ENCODE measurements around the gene TMEM151A. TPM values are rescaled to one million over a fixed set of nuclear protein-coding genes. Genes with fewer than 3 reads are reported as not detected.

TMEM151A gene
- polyA plus RNA-seq = 6.2 and 8.1 TPM in 2 replicates

DNA sequence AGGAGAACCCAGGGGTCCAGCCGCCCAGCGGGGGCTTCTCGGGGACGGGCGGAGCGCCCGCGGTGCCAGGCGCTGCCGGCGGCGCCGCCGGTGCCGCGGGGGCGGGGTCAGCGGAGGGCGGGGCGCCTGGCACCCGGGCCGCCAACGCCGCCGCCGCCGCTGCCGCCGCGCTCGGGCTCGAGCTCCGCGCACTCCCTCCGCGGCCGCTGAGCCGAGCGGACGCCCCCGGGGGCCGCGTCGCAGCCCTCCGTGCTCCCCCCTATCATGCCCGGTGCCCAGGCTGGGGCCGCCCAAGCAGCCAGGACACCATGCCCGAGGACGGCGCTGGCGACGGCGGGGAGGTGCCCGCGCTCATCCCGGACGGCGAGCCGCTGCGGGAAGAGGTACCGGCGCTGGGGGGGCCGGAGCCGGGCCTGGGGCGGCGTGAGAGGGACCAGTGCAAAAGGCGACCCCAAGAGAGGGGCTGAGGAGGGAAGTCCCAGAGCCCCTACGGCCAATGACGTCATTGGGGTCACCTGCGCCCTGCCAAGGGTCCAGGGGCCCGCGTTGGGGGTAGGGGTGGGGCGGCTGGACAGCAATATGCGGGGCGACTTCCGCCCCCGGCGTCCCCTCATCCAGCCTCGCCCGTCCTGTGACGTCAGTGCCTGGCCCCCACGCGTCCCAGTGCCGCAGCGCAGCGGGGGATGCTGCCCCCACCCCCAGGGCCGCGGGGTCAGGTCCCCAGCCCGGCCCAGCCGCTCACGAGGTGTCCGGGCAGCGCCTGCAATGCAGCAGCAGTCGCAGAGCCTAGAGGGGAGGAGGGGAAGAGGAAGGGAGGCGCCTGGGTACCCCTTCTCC, at the start of gene TMEM151A:
TSS of gene TMEM151A (plus strand) at position 189 of the 837 bp plus-strand sequence. CDS start at position 309, 120 bp downstream.

DNA sequence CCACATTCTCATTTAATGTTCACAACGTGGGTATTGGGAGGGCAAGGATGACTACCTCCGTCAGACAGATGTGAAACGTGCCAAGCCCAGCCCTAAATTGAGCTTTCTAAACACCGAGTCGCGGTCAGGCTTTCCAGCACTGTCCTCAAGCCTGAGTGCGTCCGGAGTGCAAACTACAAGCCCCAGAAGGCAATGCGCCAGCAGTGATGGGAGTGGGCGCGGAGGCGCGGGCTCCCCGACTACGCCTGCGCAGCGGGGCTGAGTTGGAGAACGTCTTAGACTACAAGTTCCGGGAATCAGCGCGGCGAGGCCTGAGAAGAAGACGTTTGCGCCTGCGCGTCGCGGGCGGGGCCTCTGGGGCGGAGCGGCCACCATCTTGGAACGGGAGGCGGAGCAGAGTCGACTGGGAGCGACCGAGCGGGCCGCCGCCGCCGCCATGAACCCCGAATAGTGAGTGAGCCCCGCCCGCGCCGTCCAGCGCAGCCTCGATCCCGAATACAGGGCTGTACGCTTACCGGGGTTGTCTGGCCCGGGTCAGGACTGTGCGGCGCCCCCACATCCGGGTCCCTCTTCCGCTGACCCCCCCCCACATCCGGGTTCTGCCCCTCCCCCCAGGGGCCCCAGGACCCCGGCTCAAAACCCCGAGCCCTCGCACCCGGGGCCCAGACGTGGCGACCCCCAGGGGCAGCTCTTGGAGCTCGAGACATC, 23.3 kb upstream of the TMEM151A start, which contains the start of gene RAB1B:
TSS of gene RAB1B (plus strand) at position 396 of the 708 bp plus-strand sequence. CDS start at position 437, 41 bp downstream.

DNA sequence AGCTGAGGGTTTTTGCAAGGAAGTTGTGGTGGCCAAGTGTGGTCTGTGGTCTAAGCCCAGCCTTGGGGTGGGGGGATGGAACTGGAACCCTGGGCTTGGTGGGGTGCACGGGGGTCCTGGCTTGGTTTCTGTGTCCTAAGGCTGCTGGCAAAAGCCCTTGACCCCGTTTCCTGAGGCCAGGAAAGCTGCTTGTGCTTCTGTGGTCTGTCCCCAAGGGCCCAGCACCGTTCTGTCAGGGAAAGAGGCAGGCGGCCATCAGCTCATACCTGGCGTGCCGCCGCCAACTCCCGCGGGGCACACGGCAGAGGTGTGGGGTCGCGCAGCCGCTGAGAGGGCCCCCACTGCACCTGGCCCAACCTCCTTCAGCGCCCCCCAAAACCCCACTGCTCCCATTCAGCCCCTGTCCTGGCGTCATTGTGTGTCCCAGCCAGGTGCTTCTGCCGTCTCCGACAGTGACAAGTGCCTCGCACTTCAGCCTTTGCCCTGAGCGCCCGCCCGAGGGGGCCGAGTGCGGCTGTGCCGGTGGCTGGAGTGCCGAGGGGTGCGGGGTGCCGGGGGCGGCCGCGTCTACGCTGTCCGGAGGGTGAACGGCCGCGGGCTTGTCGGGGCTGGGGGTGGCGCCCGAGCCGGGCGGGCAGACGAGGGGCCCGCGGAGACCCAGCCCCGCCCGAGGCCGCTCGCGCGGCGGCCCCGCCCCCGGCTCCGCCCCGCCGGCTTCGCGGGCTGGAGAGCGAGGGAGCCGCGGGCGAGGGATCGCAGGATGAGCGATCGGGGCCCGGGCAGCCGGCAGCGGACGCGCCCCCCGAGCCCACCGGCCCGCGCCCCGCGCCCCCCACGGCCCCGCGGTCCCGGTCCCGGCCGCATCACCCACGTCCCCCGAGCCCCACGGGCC, 14.0 kb upstream of the TMEM151A start, which contains the start of gene CNIH2:
TSS of gene CNIH2 (plus strand) at position 705 of the 892 bp plus-strand sequence. CDS start 282 bp downstream, outside the sequence.

DNA sequence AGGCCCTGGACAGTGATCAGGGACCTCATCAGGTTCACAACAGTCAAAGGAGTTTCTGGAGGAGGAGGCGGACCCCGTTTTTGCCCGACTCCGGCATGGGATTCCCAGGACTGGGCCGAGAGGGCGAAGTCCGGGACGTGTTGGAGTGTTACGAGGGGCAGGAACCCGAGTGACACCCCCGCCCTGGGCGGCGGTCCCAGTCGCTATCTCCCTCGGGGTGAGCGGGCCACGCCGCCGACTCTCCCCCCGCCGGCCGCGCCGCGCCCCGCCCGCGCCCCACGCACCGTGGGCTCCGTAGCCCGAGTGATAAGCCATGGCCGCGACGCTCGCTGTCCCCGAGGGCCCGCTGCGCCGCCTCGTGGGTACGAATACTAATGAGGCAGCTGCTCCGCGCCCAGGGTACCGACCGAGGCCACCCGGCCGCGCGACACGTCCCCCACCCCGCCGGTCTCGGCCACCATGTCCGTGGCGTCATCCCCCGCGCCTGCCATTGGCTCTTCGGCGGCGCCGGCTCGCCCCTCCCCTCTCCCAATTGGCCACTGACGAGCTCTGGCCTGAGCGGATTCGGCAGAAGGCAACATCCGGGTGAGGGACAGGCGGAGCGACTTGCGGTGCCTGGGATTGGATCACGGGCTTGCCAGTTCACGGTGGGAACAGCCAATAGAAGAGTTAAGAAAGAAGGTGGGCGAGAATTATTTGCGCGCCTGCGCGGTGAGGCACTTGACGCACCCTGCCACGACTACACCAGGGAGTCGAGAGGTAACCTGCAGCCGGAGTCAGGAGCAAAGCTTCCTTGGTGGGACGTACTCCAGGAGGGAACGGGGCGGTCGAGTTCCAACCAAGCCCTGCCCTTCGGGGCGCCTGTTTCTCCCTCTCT, 2.8 kb upstream of the TMEM151A start, which contains the start of gene YIF1A:
TSS of gene YIF1A (minus strand) at position 473 of the 877 bp plus-strand sequence. CDS start at position 315, 158 bp downstream.

DNA sequence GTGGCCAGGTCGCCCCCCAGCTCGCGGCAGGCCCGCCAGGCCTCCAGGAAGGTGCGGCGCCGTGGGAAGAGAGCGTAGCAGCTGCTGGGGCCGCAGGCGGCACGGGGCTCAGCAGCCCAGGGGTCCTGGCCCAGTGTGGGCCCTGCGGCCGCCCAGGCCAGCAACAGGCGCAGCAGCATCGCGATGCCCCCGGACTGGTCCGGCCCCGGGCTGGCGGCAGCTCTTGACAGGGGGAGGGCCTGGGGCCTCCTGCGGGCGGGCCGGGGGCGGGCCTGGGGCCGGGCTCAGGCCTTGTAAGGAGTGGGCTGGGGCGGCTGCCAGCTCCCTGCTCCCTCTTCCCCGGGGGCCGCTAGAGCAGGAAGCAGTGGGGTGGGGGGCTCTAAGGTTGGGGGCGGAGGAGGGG, 25.2 kb downstream of the TMEM151A start, which contains the start of gene CD248:
TSS of gene CD248 (minus strand) at position 196 of the 403 bp plus-strand sequence. CDS start at position 179, 17 bp downstream.

DNA sequence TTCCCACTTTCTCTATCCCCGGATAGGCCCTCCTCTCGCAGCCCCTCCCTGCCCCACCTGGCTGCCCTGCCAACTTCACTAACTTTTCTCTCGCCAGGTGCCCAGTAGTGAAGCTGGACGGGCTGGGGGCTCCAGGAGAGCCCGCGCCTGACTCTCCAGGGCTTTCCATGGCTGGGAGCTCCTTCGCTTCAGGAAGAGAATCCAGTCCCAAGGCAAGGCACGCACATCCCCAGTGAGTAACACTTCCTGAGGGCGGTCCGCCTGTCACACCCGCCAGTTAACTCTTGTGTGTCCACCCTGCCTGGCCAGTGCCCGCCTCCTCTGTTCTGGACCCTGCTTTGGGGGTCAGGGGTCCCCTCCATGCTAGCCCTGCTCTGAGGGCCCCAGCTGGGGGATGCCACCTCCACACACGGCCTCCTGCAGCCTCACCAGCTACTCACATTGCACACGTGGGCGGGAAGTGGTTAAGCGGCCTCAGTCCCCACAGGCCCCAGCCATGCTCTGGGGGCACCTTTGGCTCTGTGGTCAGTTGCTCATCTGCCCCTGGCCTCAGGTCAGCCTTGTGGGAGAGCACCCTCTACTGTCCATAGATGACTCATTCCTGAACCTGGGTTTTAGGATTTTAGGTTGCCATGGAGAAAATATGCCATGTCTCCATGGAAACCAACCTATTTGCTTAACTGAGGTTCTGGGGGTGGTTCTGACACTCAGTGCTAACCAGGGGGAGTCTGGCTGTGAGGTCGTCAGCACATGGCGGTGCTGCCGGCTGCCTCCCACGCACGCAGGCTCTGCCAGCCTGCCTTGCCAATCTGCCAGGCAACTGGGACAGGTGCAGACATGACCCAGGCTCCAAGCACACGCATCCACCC, 44.8 kb downstream of the TMEM151A start, which contains the start of gene RIN1:
TSS of gene RIN1 (minus strand) at position 201 of the 869 bp plus-strand sequence. CDS start at position 169, 32 bp downstream.

DNA sequence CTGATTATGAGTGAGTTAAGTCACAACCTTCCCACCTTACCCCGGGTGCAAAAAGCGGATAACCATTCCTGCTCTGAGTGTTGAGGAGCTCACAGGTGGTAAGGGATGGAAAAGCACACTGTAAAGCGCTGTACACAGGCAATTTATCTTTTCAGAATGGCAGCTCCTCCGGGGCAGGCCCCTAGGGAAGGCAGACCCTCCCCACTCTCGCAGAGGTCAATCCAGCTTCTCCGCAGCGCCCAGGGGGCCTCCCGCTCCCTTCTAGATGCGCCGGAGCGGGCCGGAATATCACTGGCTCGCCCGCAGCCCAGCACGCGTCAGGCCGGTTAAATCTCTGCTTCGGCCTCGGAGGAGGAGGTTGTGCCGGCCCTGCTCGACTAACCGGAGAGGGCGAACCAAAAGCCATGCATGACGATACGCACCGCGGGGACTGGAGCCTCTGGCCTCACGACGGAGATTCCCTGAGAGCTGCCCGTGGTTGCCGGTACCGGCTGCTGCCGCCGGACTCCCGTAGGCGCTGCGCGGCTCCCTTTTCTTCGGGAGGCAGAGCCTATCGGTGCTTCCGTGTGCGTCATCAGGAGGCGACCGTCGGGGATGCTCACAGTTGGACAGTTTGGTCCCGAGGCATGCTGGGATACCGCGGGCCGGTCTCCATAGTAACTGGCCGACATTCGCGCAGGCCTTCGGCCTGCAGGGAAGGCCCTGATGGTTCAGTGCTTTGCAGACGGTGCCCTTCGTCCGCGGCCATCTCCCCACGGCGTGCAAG, 53.0 kb downstream of the TMEM151A start, which contains the start of gene BRMS1:
TSS of gene BRMS1 (minus strand) at position 555 of the 766 bp plus-strand sequence. CDS start 2,870 bp downstream, outside the sequence.

Other genes starting within 250 kb of the TMEM151A start
- gene GAL3ST3, start 242.7 kb upstream of the TMEM151A start, polyA plus RNA-seq = 8.7 and 19.5 TPM in 2 replicates
- gene SF3B2, start 239.5 kb upstream of the TMEM151A start, polyA plus RNA-seq = 63.3 and 67.3 TPM in 2 replicates
- gene PACS1, start 221.6 kb upstream of the TMEM151A start, polyA plus RNA-seq = 1.0 and 2.4 TPM in 2 replicates
- gene KLC2, start 34.2 kb upstream of the TMEM151A start, polyA plus RNA-seq = 2.0 and 2.2 TPM in 2 replicates
- gene RAB1B, start 23.3 kb upstream of the TMEM151A start, polyA plus RNA-seq = 12.7 and 16.6 TPM in 2 replicates
- gene CNIH2, start 13.7 kb upstream of the TMEM151A start, polyA plus RNA-seq = 5.1 and 9.1 TPM in 2 replicates
- 11.5 and 12.7 TPM in 2 replicates for gene YIF1A, start 2.8 kb upstream of the TMEM151A start, polyA plus RNA-seq
- not detected in 2 replicates for gene CD248, start 25.1 kb downstream of the TMEM151A start, polyA plus RNA-seq
- 0.73 TPM in 1 of 2 replicates, not detected in the other for gene RIN1, start 44.5 kb downstream of the TMEM151A start, polyA plus RNA-seq
- 2.6 and 6.8 TPM in 2 replicates for gene BRMS1, start 53.2 kb downstream of the TMEM151A start, polyA plus RNA-seq
- 175 and 218 TPM in 2 replicates for gene B4GAT1, start 55.7 kb downstream of the TMEM151A start, polyA plus RNA-seq
- 0.52 and 0.69 TPM in 2 replicates for gene SLC29A2, start 79.9 kb downstream of the TMEM151A start, polyA plus RNA-seq
- gene NPAS4, start 129.1 kb downstream of the TMEM151A start, polyA plus RNA-seq = 0.16 TPM in 1 of 2 replicates, not detected in the other
- 17.4 and 20.0 TPM in 2 replicates for gene MRPL11, start 147.0 kb downstream of the TMEM151A start, polyA plus RNA-seq
- gene PELI3, start 175.0 kb downstream of the TMEM151A start, polyA plus RNA-seq = 1.9 and 3.8 TPM in 2 replicates
- gene DPP3, start 188.5 kb downstream of the TMEM151A start, polyA plus RNA-seq = 7.0 and 9.5 TPM in 2 replicates
- 8.4 and 11.0 TPM in 2 replicates for gene BBS1, start 218.7 kb downstream of the TMEM151A start, polyA plus RNA-seq